ENCODE measurements around the gene CCDC146. TPM values are rescaled to one million over a fixed set of nuclear protein-coding genes. Genes with fewer than 3 reads are reported as not detected.

CCDC146 gene
- total RNA-seq, 4 donors from 2014 or later = 11.9 to 16.1 (median 15.5) TPM

DNA sequence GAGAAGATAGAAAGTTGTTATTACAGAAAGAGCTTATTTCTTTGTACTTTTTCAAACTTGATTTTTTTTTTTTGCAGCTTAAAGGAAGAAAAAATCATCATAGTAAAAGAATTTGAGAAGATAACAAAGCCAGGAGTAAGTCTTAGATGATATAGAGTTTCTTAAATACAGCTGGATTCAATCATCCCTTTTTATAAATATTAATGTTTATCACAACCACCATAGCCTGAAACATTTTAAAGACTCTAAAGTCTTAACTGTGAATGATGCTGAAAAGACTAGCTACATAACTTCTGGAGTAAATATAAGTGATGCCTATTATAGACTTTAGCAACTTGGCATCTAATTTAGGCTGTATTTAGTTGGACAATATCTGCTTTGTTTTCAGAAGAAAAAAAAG, 132.0 kb downstream of the CCDC146 start:
- TF ChIP-seq, protein P1, sequence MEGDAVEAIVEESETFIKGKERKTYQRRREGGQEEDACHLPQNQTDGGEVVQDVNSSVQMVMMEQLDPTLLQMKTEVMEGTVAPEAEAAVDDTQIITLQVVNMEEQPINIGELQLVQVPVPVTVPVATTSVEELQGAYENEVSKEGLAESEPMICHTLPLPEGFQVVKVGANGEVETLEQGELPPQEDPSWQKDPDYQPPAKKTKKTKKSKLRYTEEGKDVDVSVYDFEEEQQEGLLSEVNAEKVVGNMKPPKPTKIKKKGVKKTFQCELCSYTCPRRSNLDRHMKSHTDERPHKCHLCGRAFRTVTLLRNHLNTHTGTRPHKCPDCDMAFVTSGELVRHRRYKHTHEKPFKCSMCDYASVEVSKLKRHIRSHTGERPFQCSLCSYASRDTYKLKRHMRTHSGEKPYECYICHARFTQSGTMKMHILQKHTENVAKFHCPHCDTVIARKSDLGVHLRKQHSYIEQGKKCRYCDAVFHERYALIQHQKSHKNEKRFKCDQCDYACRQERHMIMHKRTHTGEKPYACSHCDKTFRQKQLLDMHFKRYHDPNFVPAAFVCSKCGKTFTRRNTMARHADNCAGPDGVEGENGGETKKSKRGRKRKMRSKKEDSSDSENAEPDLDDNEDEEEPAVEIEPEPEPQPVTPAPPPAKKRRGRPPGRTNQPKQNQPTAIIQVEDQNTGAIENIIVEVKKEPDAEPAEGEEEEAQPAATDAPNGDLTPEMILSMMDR (IDR thresholded peaks at IDR 0.05; ENCODE audit: low read depth) = no peak

DNA sequence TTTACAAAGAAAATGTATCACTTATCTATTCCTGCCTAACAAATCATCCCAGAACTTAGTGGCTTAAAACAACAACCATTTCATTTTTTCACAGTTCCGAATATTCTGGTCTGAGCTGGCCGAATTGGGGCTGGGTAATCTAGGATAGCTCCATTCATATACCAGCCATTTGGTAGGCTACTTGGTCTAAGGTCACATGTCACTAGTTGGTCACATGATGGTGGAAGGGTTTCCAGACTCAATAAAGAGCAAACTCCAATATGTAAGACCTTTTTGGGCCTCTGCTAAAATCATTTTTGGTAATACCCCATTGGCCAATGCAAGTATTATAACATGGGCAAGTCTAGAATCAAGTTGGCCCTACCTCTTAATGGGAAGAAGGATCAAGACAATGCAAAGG, 132.5 kb downstream of the CCDC146 start:
- TF ChIP-seq, protein P1 (IDR thresholded peaks at IDR 0.05; ENCODE audit: low read depth) = no peak

DNA sequence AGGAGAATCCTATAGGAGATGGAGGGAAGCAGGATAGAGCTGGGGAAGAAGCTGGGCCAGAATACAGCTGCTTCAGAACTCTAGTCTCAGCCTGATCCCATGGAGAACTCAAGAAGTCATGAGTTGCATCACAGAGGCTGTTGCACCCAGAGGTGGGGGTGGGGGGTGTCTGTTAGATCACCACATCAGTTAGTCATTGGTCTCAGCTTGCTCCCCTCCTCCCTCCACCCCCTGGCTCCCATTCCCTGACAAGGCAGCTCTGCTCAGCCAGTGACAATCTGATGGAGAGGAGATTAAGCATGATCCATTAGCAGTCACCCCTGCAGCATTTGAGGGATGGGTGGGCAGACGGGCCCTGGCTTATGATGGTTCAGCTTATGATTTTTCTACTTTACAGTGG, 135.6 kb downstream of the CCDC146 start:
- TF ChIP-seq, protein P1 (IDR thresholded peaks at IDR 0.05; ENCODE audit: low read depth) = no peak

DNA sequence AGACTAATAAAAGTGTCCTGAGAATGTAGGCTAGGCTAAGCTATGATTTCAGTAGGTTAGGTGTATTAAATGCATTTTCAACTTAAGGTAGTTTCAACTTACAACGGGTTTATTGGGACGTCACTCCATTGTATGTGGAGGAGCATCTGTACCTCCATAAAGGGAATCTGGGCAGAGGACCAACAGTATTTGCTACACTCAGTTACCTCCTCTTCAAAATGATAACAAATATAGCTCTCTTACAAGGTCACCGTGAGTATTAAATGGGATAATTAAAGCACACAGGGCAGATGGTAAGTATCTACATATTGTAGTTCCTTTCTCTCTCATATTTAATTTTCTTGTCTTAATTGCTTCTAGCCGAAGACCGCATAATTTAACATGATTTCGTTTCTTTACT, 136.2 kb downstream of the CCDC146 start:
- TF ChIP-seq, protein P1 (IDR thresholded peaks at IDR 0.05; ENCODE audit: low read depth) = no peak

DNA sequence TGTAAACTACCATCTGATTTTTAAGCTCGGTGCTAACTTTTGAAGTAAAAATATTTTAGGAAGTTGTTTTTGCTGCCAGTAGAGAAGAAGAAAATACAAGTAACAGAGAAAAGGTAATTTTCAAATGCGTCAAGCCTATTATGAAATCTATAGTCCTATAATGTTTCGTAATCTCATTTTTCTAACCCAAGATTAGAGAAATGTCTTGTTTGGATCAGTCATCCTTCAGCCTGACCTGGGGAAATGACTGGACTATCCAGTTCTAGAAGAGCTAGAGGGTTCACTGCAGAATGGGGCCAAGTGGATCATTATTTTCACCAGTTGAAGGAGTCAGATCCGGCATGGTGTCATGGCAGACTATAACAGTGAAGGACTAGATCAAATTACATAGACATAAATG, 139.9 kb downstream of the CCDC146 start:
- TF ChIP-seq, protein P1 (IDR thresholded peaks at IDR 0.05; ENCODE audit: low read depth) = no peak

DNA sequence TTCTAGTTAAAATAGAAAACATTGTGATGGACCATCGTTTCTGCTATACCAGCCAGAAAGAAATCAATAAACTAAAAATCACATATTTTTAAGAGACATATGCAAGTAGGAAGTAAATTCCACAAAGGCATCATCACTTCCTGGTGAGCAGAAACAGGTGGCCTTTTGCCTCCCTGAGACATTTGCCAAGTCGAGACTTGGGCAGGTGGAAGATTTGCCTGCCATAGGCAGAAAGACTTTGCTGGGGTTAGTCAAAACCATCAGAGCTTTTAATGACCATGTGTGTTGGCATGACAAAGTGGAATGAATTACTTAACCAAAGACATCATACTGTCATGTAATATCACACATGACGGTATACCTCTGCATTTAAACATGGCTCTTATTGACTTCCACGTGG, 143.3 kb downstream of the CCDC146 start:
- TF ChIP-seq, protein P1 (IDR thresholded peaks at IDR 0.05; ENCODE audit: low read depth) = no peak

DNA sequence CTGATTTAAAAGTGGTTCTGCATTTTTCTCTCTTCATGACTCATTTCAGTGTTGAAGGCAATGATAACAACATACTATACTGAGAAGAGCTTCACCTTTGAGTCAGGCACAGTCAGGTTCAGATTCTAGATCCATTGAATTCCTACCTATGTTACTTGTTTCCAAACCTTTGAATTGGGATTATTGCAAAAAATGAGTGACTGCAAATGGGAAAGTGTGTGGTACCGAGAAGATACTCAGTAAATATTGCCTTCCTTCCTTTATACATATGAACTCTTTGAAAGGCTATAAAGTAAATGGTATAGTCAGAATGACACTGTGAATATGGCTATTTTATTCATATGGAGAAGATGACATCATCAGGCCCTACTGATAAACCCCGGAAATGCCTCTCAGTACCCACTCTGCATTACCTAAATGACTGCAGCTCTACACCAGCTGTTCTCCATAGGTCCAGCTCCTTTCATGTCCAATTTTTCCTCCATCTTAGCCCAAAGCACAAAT, 143.9 kb downstream of the CCDC146 start:
- TF ChIP-seq, protein P1 (IDR thresholded peaks at IDR 0.05; ENCODE audit: low read depth) = no peak
